ENCODE data around the gene SWAP70.

GRCh38 chr11:9741260-9741659, 77.4 kb downstream of the SWAP70 start:
- TF ChIP-seq CTCF (IDR thresholded peaks at IDR 0.05) (no peak), POLR2A (IDR thresholded peaks at IDR 0.05) (no peak)
